HepG2 (cell line): Measurements from ENCODE around the gene TARBP2. TPM values are rescaled to one million over a fixed set of nuclear protein-coding genes. Genes with fewer than 3 reads are reported as not detected.

Experiments used
- CHD2 ChIP-seq: IDR thresholded peaks from 2 replicates; pipeline ENCODE4 v1.6.1; 2011; ENCODE audit warnings: low read depth, low read length, improper control_type of control experiment
- ESRRA ChIP-seq: sonication (generic); formaldehyde crosslinking; IDR thresholded peaks from 2 replicates; pipeline ENCODE4 v1.5.1; 2020; ENCODE audit warnings: mild to moderate bottlenecking, low read depth, missing genetic modification reagents
- NONO ChIP-seq, 2 experiments: fragments of 450-650 bp in 1 of 2; sonication (generic) in 1 of 2; formaldehyde crosslinking in 1 of 2; IDR thresholded peaks in 1 of 2; conservative IDR thresholded peaks in 1 of 2; 2 replicates each; pipeline versions ENCODE4 v1.6.1 to v1.8.0; 2017 to 2022; ENCODE audit warnings: mild to moderate bottlenecking in 1 of 2, missing genetic modification reagents in 1 of 2, moderate library complexity in 1 of 2
- PAX8 ChIP-seq: sonication (generic); formaldehyde crosslinking; IDR thresholded peaks from 2 replicates; pipeline ENCODE4 v1.8.0; 2022; ENCODE audit warnings: mild to moderate bottlenecking, missing genetic modification reagents, borderline replicate concordance
- SMAD9 ChIP-seq: sonication (generic); formaldehyde crosslinking; IDR thresholded peaks from 2 replicates; pipeline ENCODE4 v1.5.1; 2020; ENCODE audit warnings: mild to moderate bottlenecking, missing genetic modification reagents
- SMC3 ChIP-seq: IDR thresholded peaks from 2 replicates; pipeline ENCODE4 v1.6.1; 2011; ENCODE audit warnings: low read length, improper control_type of control experiment
- XBP1 ChIP-seq: sonication (generic); formaldehyde crosslinking; IDR thresholded peaks from 2 replicates; pipeline ENCODE4 v1.5.0; 2020; ENCODE audit warnings: missing genetic modification reagents
- XRCC5 ChIP-seq: fragments of 200-400 bp; formaldehyde crosslinking; optimal IDR thresholded peaks from 2 replicates; pipeline ENCODE3; 2017; ENCODE audit warnings: mild to moderate bottlenecking, low read length
- ZKSCAN8 ChIP-seq: IDR thresholded peaks from 2 replicates; pipeline ENCODE4 v1.6.1; 2016; ENCODE audit warnings: borderline replicate concordance, missing genetic modification reagents, missing compliant biosample characterization
- ZMYM3 ChIP-seq: sonication (generic); formaldehyde crosslinking; IDR thresholded peaks from 2 replicates; pipeline ENCODE4 v1.5.1; 2020; ENCODE audit warnings: mild to moderate bottlenecking, missing genetic modification reagents
- ZNF547 ChIP-seq: sonication (generic); formaldehyde crosslinking; IDR thresholded peaks from 2 replicates; pipeline ENCODE4 v1.5.1; 2020; ENCODE audit warnings: mild to moderate bottlenecking, missing genetic modification reagents
- ZNF589 ChIP-seq: sonication (generic); formaldehyde crosslinking; conservative IDR thresholded peaks from 2 replicates; pipeline ENCODE4 v1.8.0; 2022; ENCODE audit warnings: mild to moderate bottlenecking, moderate library complexity, missing genetic modification reagents
- ZNF614 ChIP-seq: IDR thresholded peaks from 2 replicates; pipeline ENCODE4 v1.6.1; 2018; ENCODE audit warnings: missing biosample characterization, missing genetic modification reagents, inconsistent platforms, borderline replicate concordance
- ZNF629 ChIP-seq: sonication (generic); formaldehyde crosslinking; conservative IDR thresholded peaks from 2 replicates; pipeline ENCODE4 v1.5.0; 2020; ENCODE audit warnings: missing genetic modification reagents
- polyA plus RNA-seq, 8 experiments: library from polyadenylated mRNA; depleted of rRNA in 3 of 8; stranded (reverse) in 7 of 8; unstranded in 1 of 8; fragments of >200 nt; fragmentation: Illumina TruSeq in 4 of 8; extraction: Trizol in 4 of 8; gene quantifications; 2 replicates each; pipeline versions ENCODE4 v1.2.1 to v1.2.3, GENCODE V29; 2011 to 2016; ENCODE audit warnings: low read depth in 4 of 8, missing spikeins in 1 of 8, mixed read lengths in 1 of 8; ENCODE audit not compliant: insufficient read depth in 1 of 8
- total RNA-seq, 5 experiments: library from RNA; depleted of rRNA; stranded (reverse); fragments of >200 nt; fragmentation: Illumina TruSeq; extraction: Trizol; gene quantifications; 2 replicates each; pipeline ENCODE4 v1.2.3, GENCODE V29; 2016; ENCODE audit warnings: low read depth in 1 of 5
- TF ChIP-seq, protein P1 (sequence below): sonication (generic); IDR thresholded peaks from 2 replicates; pipeline ENCODE4 v1.6.1; 2016; ENCODE audit warnings: low read depth, borderline replicate concordance
- TF ChIP-seq, protein P2 (sequence below): sonication (generic); formaldehyde crosslinking; IDR thresholded peaks from 2 replicates; pipeline ENCODE4 v1.8.1; 2023; ENCODE audit warnings: mild to moderate bottlenecking, missing genetic modification reagents
- TF ChIP-seq, protein P3 (sequence below): sonication (generic); formaldehyde crosslinking; IDR thresholded peaks from 2 replicates; pipeline ENCODE4 v1.9.0; 2022; ENCODE audit warnings: missing genetic modification reagents, mild to moderate bottlenecking, borderline replicate concordance
- TF ChIP-seq, protein P4 (sequence below): sonication (generic); formaldehyde crosslinking; IDR thresholded peaks from 2 replicates; pipeline ENCODE4 v1.8.0; 2022; ENCODE audit warnings: mild to moderate bottlenecking, missing genetic modification reagents, moderate library complexity
- TF ChIP-seq, protein P5 (sequence below): sonication (generic); formaldehyde crosslinking; IDR thresholded peaks from 2 replicates; pipeline ENCODE4 v1.9.0; 2021; ENCODE audit warnings: missing genetic modification reagents, borderline replicate concordance
- TF ChIP-seq, protein P6 (sequence below): sonication (generic); formaldehyde crosslinking; IDR thresholded peaks from 2 replicates; pipeline ENCODE4 v1.4.0; 2020; ENCODE audit warnings: low read depth, missing genetic modification reagents

Gene TARBP2
- total and polyA plus RNA-seq, 2 of the 13 experiments (the other 11 are each of a cell fraction or from before 2014, with no cell fraction given), result 47.0 to 55.5 TPM

DNA sequence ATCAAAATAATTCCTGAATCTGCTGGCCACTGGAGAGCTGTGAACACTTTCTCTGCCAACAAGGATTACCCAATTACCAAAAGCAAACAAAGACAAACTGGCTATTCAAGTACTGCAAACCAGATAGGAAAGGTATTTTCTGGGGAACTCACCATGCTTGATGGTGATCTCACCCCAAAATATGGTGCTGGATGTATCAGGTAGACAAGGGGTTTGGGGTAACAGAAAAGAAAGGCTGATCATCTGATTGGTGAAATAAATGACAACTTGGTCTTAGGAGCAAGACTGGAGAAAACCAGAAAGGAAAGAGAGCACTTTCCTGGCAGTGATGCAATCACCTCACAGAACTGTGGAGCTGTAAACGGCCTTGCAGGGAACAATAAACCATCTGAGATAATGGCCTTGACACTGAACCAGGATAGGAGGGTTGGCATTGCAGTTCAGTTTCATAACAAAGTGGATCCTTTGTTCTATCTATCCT is 37.2 kb downstream of the TARBP2 start (continued):
- TF ChIP-seq XRCC5 (peak; percentile 45), CHD2 (no peak), SMC3 (no peak; the same call in 1 of the 2 replicates), ZKSCAN8 (CRISPR knock-in tag) (0 out of 2 replicates have a peak, but pooled peaks have one; percentile 85), ZNF589 (CRISPR knock-in tag) (peak; percentile 58; the same call in 1 of the 2 replicates), ZNF614 (CRISPR knock-in tag) (peak; percentile 97), ESRRA (CRISPR knock-in tag) (no peak), ZNF547 (no peak), ZNF629 (CRISPR knock-in tag) (peak; percentile 24; the same call in 1 of the 2 replicates), PAX8 (CRISPR knock-in tag) (no peak), ZMYM3 (CRISPR knock-in tag) (peak; percentile 40; the same call in 1 of the 2 replicates), NONO (IDR thresholded peaks at IDR 0.05) (no peak), NONO (CRISPR knock-in tag; conservative IDR thresholded peaks at IDR 0.05) (no peak; the same call in 1 of the 2 replicates), XBP1 (CRISPR knock-in tag) (no peak), SMAD9 (no peak)
- TF ChIP-seq, protein P1, sequence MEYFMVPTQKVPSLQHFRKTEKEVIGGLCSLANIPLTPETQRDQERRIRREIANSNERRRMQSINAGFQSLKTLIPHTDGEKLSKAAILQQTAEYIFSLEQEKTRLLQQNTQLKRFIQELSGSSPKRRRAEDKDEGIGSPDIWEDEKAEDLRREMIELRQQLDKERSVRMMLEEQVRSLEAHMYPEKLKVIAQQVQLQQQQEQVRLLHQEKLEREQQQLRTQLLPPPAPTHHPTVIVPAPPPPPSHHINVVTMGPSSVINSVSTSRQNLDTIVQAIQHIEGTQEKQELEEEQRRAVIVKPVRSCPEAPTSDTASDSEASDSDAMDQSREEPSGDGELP, result peak; percentile 71; the same call in 1 of the 2 replicates
- TF ChIP-seq, protein P2, sequence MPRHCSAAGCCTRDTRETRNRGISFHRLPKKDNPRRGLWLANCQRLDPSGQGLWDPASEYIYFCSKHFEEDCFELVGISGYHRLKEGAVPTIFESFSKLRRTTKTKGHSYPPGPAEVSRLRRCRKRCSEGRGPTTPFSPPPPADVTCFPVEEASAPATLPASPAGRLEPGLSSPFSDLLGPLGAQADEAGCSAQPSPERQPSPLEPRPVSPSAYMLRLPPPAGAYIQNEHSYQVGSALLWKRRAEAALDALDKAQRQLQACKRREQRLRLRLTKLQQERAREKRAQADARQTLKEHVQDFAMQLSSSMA (CRISPR knock-in tag), result no peak
- TF ChIP-seq, protein P3, sequence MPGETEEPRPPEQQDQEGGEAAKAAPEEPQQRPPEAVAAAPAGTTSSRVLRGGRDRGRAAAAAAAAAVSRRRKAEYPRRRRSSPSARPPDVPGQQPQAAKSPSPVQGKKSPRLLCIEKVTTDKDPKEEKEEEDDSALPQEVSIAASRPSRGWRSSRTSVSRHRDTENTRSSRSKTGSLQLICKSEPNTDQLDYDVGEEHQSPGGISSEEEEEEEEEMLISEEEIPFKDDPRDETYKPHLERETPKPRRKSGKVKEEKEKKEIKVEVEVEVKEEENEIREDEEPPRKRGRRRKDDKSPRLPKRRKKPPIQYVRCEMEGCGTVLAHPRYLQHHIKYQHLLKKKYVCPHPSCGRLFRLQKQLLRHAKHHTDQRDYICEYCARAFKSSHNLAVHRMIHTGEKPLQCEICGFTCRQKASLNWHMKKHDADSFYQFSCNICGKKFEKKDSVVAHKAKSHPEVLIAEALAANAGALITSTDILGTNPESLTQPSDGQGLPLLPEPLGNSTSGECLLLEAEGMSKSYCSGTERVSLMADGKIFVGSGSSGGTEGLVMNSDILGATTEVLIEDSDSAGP (CRISPR knock-in tag), result no peak
- TF ChIP-seq, protein P4, sequence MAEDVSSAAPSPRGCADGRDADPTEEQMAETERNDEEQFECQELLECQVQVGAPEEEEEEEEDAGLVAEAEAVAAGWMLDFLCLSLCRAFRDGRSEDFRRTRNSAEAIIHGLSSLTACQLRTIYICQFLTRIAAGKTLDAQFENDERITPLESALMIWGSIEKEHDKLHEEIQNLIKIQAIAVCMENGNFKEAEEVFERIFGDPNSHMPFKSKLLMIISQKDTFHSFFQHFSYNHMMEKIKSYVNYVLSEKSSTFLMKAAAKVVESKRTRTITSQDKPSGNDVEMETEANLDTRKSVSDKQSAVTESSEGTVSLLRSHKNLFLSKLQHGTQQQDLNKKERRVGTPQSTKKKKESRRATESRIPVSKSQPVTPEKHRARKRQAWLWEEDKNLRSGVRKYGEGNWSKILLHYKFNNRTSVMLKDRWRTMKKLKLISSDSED (CRISPR knock-in tag), result no peak
- TF ChIP-seq, protein P5, sequence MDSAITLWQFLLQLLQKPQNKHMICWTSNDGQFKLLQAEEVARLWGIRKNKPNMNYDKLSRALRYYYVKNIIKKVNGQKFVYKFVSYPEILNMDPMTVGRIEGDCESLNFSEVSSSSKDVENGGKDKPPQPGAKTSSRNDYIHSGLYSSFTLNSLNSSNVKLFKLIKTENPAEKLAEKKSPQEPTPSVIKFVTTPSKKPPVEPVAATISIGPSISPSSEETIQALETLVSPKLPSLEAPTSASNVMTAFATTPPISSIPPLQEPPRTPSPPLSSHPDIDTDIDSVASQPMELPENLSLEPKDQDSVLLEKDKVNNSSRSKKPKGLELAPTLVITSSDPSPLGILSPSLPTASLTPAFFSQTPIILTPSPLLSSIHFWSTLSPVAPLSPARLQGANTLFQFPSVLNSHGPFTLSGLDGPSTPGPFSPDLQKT, result no peak
- TF ChIP-seq, protein P6, sequence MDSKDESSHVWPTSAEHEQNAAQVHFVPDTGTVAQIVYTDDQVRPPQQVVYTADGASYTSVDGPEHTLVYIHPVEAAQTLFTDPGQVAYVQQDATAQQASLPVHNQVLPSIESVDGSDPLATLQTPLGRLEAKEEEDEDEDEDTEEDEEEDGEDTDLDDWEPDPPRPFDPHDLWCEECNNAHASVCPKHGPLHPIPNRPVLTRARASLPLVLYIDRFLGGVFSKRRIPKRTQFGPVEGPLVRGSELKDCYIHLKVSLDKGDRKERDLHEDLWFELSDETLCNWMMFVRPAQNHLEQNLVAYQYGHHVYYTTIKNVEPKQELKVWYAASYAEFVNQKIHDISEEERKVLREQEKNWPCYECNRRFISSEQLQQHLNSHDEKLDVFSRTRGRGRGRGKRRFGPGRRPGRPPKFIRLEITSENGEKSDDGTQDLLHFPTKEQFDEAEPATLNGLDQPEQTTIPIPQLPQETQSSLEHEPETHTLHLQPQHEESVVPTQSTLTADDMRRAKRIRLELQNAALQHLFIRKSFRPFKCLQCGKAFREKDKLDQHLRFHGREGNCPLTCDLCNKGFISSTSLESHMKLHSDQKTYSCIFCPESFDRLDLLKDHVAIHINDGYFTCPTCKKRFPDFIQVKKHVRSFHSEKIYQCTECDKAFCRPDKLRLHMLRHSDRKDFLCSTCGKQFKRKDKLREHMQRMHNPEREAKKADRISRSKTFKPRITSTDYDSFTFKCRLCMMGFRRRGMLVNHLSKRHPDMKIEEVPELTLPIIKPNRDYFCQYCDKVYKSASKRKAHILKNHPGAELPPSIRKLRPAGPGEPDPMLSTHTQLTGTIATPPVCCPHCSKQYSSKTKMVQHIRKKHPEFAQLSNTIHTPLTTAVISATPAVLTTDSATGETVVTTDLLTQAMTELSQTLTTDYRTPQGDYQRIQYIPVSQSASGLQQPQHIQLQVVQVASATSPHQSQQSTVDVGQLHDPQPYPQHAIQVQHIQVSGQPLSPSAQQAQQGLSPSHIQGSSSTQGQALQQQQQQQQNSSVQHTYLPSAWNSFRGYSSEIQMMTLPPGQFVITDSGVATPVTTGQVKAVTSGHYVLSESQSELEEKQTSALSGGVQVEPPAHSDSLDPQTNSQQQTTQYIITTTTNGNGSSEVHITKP (CRISPR knock-in tag), result 0 out of 2 replicates have a peak, but pooled peaks have one; percentile 33
